Activated T-cell treated with anti-CD3 and anti-CD28 coated beads for 4 hours (primary cell): Measurements from ENCODE around the gene RAE1.
A peak's percentile ranks its signal among the peaks of the same experiment; 100 is the strongest.

ENCODE experiments used
- DNase-seq: peaks from one replicate; pipeline ENCODE4 v3.0.0-alpha.2; 2020

The RAE1 gene

GRCh38 chr20:57372581-57373350, 21.7 kb downstream of the RAE1 start:
- no peak for DNase-seq

- DNase-seq = no peak
Observed at GRCh38 chr20:57374343-57374930, 23.4 kb downstream of the RAE1 start.

- DNase-seq = no peak
Observed at GRCh38 chr20:57374931-57375651, 24.0 kb downstream of the RAE1 start.

- no peak for DNase-seq
Observed at GRCh38 chr20:57375652-57376230, 24.7 kb downstream of the RAE1 start.

- DNase-seq = no peak
Observed at GRCh38 chr20:57377350-57377749, 26.3 kb downstream of the RAE1 start.

- no peak for DNase-seq
Observed at GRCh38 chr20:57378107-57378506, 27.1 kb downstream of the RAE1 start.

- no peak for DNase-seq
Observed at GRCh38 chr20:57378646-57379262, 27.7 kb downstream of the RAE1 start.

- DNase-seq = no peak
Observed at GRCh38 chr20:57379263-57379647, 28.2 kb downstream of the RAE1 start.

GRCh38 chr20:57380081-57380750, 29.2 kb downstream of the RAE1 start:
- no peak for DNase-seq

- peak; percentile 85 for DNase-seq
Observed at GRCh38 chr20:57381596-57382503, 30.8 kb downstream of the RAE1 start.

GRCh38 chr20:57382516-57382915, 31.5 kb downstream of the RAE1 start:
- no peak for DNase-seq

- DNase-seq = no peak
Observed at GRCh38 chr20:57383447-57384347, 32.6 kb downstream of the RAE1 start.

- DNase-seq = no peak
Observed at GRCh38 chr20:57384486-57384885, 33.4 kb downstream of the RAE1 start.

- DNase-seq = no peak
Observed at GRCh38 chr20:57384953-57385761, 34.1 kb downstream of the RAE1 start.

GRCh38 chr20:57385940-57386339, 34.9 kb downstream of the RAE1 start:
- DNase-seq = no peak

GRCh38 chr20:57386762-57387161, 35.7 kb downstream of the RAE1 start:
- DNase-seq = no peak

GRCh38 chr20:57387463-57387862, 36.4 kb downstream of the RAE1 start:
- DNase-seq = no peak

- no peak for DNase-seq
Observed at GRCh38 chr20:57387945-57388371, 36.9 kb downstream of the RAE1 start.

GRCh38 chr20:57388953-57389694, 38.1 kb downstream of the RAE1 start:
- DNase-seq = peak; percentile 46
